Measurements from ENCODE around the gene PPP1R2. TPM values are rescaled to one million over a fixed set of nuclear protein-coding genes. Genes with fewer than 3 reads are reported as not detected.
"Not testable (repeated sequence)": the region's sequence is repeated elsewhere in the genome, so short reads cannot be mapped to it uniquely, and the experiment has no call there.

PPP1R2 gene
- 10 to 100 TPM; 55.6 to 69.0 TPM for total RNA-seq

GRCh38 chr3:195542698-195543499, at the start of gene PPP1R2:
TSS of gene PPP1R2 (minus strand) at chr3:195543325. CDS start at chr3:195543025, 300 bp downstream.
- peaks cover 41 to 58% of the 10 kb centered on the region in 2 donors for H3K4me1 ChIP-seq (ENCODE audit: control insufficient read depth in 1 of 2, low read depth in 2 of 2)
- H3K9me3 ChIP-seq, result no peaks in the 10 kb centered on the region
- no peaks in the 10 kb centered on the region for H3K36me3 ChIP-seq
- no peaks in the 10 kb centered on the region for H3K27me3 ChIP-seq (replicated peaks; ENCODE audit: insufficient read depth)
- ATAC-seq (ENCODE audit: insufficient number of reproducible peaks, low FRiP score, low read depth) (peak; percentile 83), DNase-seq (ENCODE audit: low spot score) (peak; percentile 64)
- peak within 1 kb of the TSS; percentile 87 for H3K4me3 ChIP-seq
- no peak for TF ChIP-seq CTCF (IDR thresholded peaks at IDR 0.05)
- H3K27ac ChIP-seq, result peak within 1 kb of the TSS; percentile 84 to 91

DNA sequence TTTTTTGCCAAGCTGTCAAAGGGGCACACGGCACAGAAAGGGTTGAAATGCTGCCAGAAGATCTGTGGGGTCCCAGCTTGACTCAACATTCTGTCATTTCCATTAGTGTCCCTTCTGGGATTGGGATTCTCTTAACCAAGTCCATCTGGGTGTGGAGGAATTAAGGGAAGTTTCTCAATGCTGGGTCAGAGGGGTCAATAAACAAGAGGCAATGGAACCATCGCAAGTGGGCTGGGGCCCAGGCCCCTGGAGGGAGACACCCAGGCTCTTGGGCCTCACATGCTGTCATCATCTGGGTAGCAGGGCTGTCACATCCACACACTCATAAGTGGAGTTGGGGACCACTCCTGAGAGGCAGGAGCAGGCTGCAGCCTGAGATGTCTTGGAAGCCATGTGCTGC, 48.7 kb upstream of the PPP1R2 start:
- Histone ChIP-seq H3K9me3 (no peaks in the 10 kb centered on the region), H3K36me3 (no peaks in the 10 kb centered on the region), H3K27ac (no peak overlapping the region), H3K4me1 (ENCODE audit: control insufficient read depth in 1 of 2, low read depth in 2 of 2) (no peaks in the 10 kb centered on the region), H3K27me3 (replicated peaks; ENCODE audit: insufficient read depth) (no peaks in the 10 kb centered on the region), H3K4me3 (no peak overlapping the region)
- DNase-seq (ENCODE audit: low spot score) (no peak), ATAC-seq (ENCODE audit: insufficient number of reproducible peaks, low FRiP score, low read depth) (no peak)
- no peak for TF ChIP-seq CTCF (IDR thresholded peaks at IDR 0.05)

DNA sequence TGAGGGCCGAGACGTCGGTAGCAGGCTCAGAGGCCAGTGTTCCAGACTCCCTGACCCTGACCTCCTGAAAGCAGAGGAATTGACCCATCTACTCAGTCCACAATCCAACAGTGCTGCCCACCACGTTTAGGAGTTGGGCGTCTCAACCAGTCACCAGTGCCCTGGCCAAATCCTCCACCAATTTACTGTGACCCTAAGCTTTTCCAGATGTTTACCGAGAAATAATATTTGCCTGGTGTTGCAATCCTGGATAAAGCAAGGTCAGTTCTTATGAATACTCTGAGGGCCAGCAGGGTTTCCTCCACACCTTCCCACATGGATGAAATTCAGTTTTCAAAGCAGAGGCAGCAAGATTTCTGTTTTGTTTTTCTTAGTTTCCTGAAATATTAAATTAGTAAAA, 48.1 kb upstream of the PPP1R2 start:
- no peaks in the 10 kb centered on the region for H3K4me1 ChIP-seq (ENCODE audit: control insufficient read depth in 1 of 2, low read depth in 2 of 2)
- no peaks in the 10 kb centered on the region for H3K27me3 ChIP-seq (replicated peaks; ENCODE audit: insufficient read depth)
- H3K4me3 ChIP-seq, result no peak overlapping the region
- no peaks in the 10 kb centered on the region for H3K36me3 ChIP-seq
- DNase-seq (ENCODE audit: low spot score), result no peak
- TF ChIP-seq CTCF (IDR thresholded peaks at IDR 0.05), result no peak
- ATAC-seq (ENCODE audit: insufficient number of reproducible peaks, low FRiP score, low read depth), result no peak
- H3K9me3 ChIP-seq, result no peaks in the 10 kb centered on the region
- H3K27ac ChIP-seq, result no peak overlapping the region

DNA sequence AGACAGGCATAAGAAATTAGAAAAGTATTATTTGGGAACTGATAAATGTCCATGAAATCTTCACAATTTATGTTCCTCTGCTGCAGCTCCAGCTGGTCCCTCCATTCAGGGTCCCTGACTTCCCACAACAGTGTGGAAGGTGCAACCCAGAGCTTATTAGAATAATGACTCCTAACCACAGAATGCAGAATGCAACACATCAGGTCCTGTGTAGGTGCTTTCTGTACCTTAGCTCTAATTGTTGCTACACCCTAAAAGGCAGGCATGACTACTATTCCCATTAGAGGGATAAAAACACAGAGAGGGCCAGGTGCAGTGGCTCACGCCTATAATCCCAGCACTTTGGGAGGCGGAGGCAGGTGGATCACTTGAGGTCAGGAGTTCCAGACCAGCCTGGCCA, 47.3 kb upstream of the PPP1R2 start:
- not testable (repeated sequence) for H3K4me1 ChIP-seq (ENCODE audit: control insufficient read depth in 1 of 2, low read depth in 2 of 2); H3K36me3 ChIP-seq; H3K27me3 ChIP-seq (replicated peaks; ENCODE audit: insufficient read depth); H3K9me3 ChIP-seq; H3K27ac ChIP-seq; DNase-seq (ENCODE audit: low spot score); ATAC-seq (ENCODE audit: insufficient number of reproducible peaks, low FRiP score, low read depth); H3K4me3 ChIP-seq

DNA sequence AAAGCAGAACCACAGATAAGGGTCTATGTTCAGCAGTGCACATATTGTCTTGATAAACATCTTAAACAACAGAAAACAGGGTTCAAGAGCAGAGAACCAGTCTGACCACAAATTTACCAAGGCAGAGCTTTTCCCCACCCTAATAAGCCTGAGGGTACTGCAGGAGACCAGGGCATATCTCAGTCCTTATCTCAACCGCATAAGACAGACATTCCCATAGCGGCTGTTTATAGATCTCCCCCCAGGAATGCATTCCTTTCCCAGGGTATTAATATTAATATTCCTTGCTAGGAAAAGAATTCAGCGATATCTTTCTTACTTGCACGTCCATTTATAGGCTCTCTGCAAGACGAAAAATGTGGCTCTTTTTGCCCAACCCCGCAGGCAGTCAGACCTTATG, 46.7 kb upstream of the PPP1R2 start:
- H3K4me1 ChIP-seq (ENCODE audit: control insufficient read depth in 1 of 2, low read depth in 2 of 2); H3K4me3 ChIP-seq; H3K9me3 ChIP-seq; H3K27ac ChIP-seq; H3K27me3 ChIP-seq (replicated peaks; ENCODE audit: insufficient read depth); ATAC-seq (ENCODE audit: insufficient number of reproducible peaks, low FRiP score, low read depth); DNase-seq (ENCODE audit: low spot score); H3K36me3 ChIP-seq: not testable (repeated sequence)

DNA sequence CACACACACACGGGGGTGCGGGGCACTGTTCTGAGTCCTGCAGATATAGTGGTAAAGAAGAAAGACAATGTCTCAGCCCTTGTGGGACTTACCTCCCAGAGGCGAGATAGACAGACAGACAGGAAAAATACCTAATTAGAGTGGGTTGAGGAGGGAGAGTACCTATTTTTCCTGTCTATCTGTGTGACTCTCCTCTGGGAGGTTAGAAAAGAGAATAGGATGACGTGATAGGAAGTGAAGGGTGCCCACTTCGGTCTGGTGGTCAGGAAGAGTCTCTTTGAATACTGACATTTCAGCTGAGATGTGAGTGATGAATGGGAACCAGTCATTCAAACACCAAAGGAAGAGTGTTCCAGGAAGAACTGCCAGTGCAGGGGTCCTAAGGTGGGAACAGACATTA, 44.7 kb upstream of the PPP1R2 start:
- ATAC-seq (ENCODE audit: insufficient number of reproducible peaks, low FRiP score, low read depth), result no peak

More for the DNA sequence above, 44.7 kb upstream of the PPP1R2 start:
- Histone ChIP-seq H3K27ac (no peak overlapping the region), H3K36me3 (no peaks in the 10 kb centered on the region), H3K9me3 (no peaks in the 10 kb centered on the region), H3K4me3 (no peak overlapping the region), H3K4me1 (ENCODE audit: control insufficient read depth in 1 of 2, low read depth in 2 of 2) (no peaks in the 10 kb centered on the region), H3K27me3 (replicated peaks; ENCODE audit: insufficient read depth) (no peaks in the 10 kb centered on the region)
- DNase-seq (ENCODE audit: low spot score), result no peak
- TF ChIP-seq CTCF (IDR thresholded peaks at IDR 0.05), result no peak

Measured in thoracic aorta (tissue), 2 donors.